MM.1S (cell line): ENCODE results near the gene GALNTL6.

ENCODE experiments used
- CTCF ChIP-seq: fragments of 300-600 bp; sonication (generic); IDR thresholded peaks from 2 replicates; pipeline ENCODE4 v1.5.1; 2016; ENCODE audit warnings: antibody characterized with exemption, low read length, mixed read lengths
- EZH2phosphoT487 ChIP-seq: fragments of 300-600 bp; sonication (generic); IDR thresholded peaks from 2 replicates; pipeline ENCODE4 v1.6.1; 2018; ENCODE audit warnings: antibody characterized with exemption, low read length

GRCh38 chr4:172683021-172683420 lies 869.8 kb downstream of the GALNTL6 start:
- TF ChIP-seq CTCF: no peak
- TF ChIP-seq EZH2phosphoT487: no peak
